GM21576 (cell line): ENCODE data around the gene TSPAN31.

ENCODE experiments used
- ATAC-seq: cut with Tn5 transposase; IDR thresholded peaks from one replicate; pipeline ENCODE4 v1.9.1; 2021; ENCODE audit warnings: mild to moderate bottlenecking, moderate library complexity; ENCODE audit not compliant: unreplicated experiment

Gene TSPAN31

GRCh38 chr12:57782243-57782607, 37.4 kb downstream of the TSPAN31 start:
- no peak for ATAC-seq

GRCh38 chr12:57782608-57783465, 38.0 kb downstream of the TSPAN31 start, which contains the start of gene TSFM:
Gene TSFM (plus strand): TSS chr12:57782787. CDS start chr12:57782802, 15 bp downstream.
- ATAC-seq = peak; percentile 85

GRCh38 chr12:57783466-57783801, 38.6 kb downstream of the TSPAN31 start:
- ATAC-seq = no peak

GRCh38 chr12:57783861-57784260, 39.0 kb downstream of the TSPAN31 start:
- no peak for ATAC-seq

GRCh38 chr12:57793920-57794319, 49.1 kb downstream of the TSPAN31 start:
- ATAC-seq = no peak

GRCh38 chr12:57795354-57795753, 50.5 kb downstream of the TSPAN31 start:
- no peak for ATAC-seq

- ATAC-seq = no peak
Measured at GRCh38 chr12:57796996-57797395, 52.2 kb downstream of the TSPAN31 start.

- ATAC-seq = no peak
Measured at GRCh38 chr12:57797933-57798332, 53.1 kb downstream of the TSPAN31 start.
